HG03460 (cell line): Measurements from ENCODE around the gene UPF1.
"Not testable (repeated sequence)": the region's sequence is repeated elsewhere in the genome, so short reads cannot be mapped to it uniquely, and the experiment has no call there.

Experiments
- ATAC-seq: cut with Tn5 transposase; IDR thresholded peaks from one replicate; pipeline ENCODE4 v1.9.1; 2021; ENCODE audit not compliant: unreplicated experiment

UPF1 gene

GRCh38 chr19:18910801-18911436 lies 79.2 kb downstream of the UPF1 start:
- ATAC-seq = no peak

DNA sequence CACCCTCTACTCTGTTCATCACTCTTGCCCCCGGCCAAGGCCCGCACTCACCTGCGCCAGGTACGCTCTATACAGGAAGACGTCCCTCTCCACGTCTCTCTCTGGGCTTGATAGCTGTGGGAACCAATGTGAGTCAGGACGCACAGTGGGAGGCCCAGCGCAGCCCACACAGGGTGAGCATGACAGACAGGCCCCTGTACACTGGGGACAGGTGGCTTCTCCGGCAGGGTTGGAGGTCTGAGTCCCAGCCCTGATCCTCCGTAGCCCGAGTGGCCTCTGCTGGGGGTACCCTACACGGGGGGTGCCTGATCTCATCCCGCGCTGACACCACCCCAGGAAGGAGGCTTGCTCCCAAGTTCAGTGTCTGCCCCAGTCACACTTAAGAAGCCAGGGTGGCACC lies 81.2 kb downstream of the UPF1 start:
- ATAC-seq = no peak

DNA sequence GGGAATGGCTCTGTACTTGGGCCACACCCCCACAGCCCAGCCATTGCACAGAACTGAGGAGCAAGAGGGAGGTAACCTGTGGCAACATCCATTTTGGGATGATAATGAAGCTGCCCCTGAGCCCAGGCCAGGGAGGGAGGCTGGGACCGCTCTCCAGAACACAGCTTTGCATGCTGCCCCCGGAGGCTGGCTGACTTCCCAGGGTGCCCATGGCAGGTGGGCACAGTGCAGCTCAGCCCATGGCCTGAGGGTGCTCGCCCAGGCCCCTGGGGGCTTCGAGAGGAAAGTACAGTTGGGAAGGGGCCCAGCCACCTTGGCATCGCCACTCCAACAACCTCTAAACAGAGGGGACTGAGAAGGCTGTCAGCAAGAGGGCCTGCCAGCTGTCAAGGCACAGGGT lies 81.7 kb downstream of the UPF1 start:
- ATAC-seq = no peak

DNA sequence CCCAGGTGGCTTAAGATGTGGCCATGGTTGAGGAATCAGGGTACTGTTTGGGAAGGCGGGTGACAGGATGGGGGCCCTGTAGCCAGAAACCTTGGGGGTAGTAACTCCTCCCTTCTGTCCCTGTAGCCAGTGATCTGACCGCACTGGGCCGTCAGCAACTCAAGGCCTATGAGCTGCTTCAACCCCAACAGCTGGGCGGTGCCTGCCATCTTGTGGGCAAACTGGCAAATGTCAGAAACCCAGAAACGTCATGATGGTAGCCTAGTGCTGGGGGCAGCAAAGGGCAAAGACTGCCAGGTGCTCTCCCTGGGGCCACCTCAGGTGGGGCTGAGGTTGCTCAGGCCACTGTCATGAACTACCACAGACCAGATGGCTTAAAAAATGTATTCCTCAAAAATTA lies 83.9 kb downstream of the UPF1 start:
- no peak for ATAC-seq

DNA sequence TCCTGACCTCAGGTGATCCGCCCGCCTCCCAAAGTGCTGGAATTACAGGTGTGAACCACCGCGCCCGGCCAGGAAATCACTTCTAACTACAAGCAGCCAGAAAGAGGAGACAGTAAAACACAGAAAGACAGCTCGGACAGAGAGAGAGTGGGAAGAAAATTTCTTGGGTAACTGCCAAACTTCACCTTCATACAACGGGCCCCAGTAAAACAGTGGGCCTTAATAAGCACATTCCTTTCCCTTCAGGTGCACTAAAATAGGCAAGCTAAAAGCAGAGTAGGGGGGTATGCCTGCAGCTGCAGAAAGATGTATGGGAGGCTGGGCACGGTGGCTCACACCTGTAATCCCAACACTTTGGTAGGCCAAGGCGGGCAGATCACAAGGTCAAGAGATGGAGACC lies 85.8 kb downstream of the UPF1 start:
- not testable (repeated sequence) for ATAC-seq
